ENCODE results near the gene MGP.

MGP gene

GRCh38 chr12:14860490-14860889 lies 25.2 kb downstream of the MGP start:
- no peak for TF ChIP-seq ZNF274 (IDR thresholded peaks at IDR 0.05; ENCODE audit: low read depth, low read length)
- no peak overlapping the region for H3K4me3 ChIP-seq (ENCODE audit: low read length)

GRCh38 chr12:14858513-14858912 lies 27.1 kb downstream of the MGP start:
- H3K4me3 ChIP-seq (ENCODE audit: low read length), result no peak overlapping the region
- TF ChIP-seq ZNF274 (IDR thresholded peaks at IDR 0.05; ENCODE audit: low read depth, low read length), result no peak

GRCh38 chr12:14854586-14855183 lies 31.0 kb downstream of the MGP start:
- no peak for TF ChIP-seq ZNF274 (IDR thresholded peaks at IDR 0.05; ENCODE audit: low read depth, low read length)
- H3K4me3 ChIP-seq (ENCODE audit: low read length), result no peak overlapping the region

GRCh38 chr12:14853961-14854360 lies 31.7 kb downstream of the MGP start:
- no peak overlapping the region for H3K4me3 ChIP-seq (ENCODE audit: low read length)
- no peak for TF ChIP-seq ZNF274 (IDR thresholded peaks at IDR 0.05; ENCODE audit: low read depth, low read length)

GRCh38 chr12:14852880-14853279 lies 32.8 kb downstream of the MGP start:
- no peak overlapping the region for H3K4me3 ChIP-seq (ENCODE audit: low read length)
- TF ChIP-seq ZNF274 (IDR thresholded peaks at IDR 0.05; ENCODE audit: low read depth, low read length), result no peak

- no peak for TF ChIP-seq ZNF274 (IDR thresholded peaks at IDR 0.05; ENCODE audit: low read depth, low read length)
Observed at GRCh38 chr12:14850929-14851663, 34.6 kb downstream of the MGP start.

GRCh38 chr12:14849661-14850060 lies 36.0 kb downstream of the MGP start:
- H3K4me3 ChIP-seq (ENCODE audit: low read length), result no peak overlapping the region
- TF ChIP-seq ZNF274 (IDR thresholded peaks at IDR 0.05; ENCODE audit: low read depth, low read length), result no peak

More at GRCh38 chr12:14850929-14851663, 34.6 kb downstream of the MGP start:
- H3K4me3 ChIP-seq (ENCODE audit: low read length), result no peak overlapping the region

- no peak overlapping the region for H3K4me3 ChIP-seq (ENCODE audit: low read length)
- no peak for TF ChIP-seq ZNF274 (IDR thresholded peaks at IDR 0.05; ENCODE audit: low read depth, low read length)
Observed at GRCh38 chr12:14846876-14847580, 38.6 kb downstream of the MGP start.

- TF ChIP-seq ZNF274 (IDR thresholded peaks at IDR 0.05; ENCODE audit: low read depth, low read length), result no peak
Observed at GRCh38 chr12:14846042-14846587, 39.5 kb downstream of the MGP start.

GRCh38 chr12:14845350-14845750 lies 40.3 kb downstream of the MGP start:
- H3K4me3 ChIP-seq (ENCODE audit: low read length), result no peak overlapping the region
- TF ChIP-seq ZNF274 (IDR thresholded peaks at IDR 0.05; ENCODE audit: low read depth, low read length), result no peak

More at GRCh38 chr12:14846042-14846587, 39.5 kb downstream of the MGP start:
- H3K4me3 ChIP-seq (ENCODE audit: low read length), result no peak overlapping the region

- H3K4me3 ChIP-seq (ENCODE audit: low read length), result no peak overlapping the region
- TF ChIP-seq ZNF274 (IDR thresholded peaks at IDR 0.05; ENCODE audit: low read depth, low read length), result no peak
Observed at GRCh38 chr12:14844401-14844800, 41.3 kb downstream of the MGP start.

GRCh38 chr12:14843425-14843887 lies 42.2 kb downstream of the MGP start, which contains the start of gene ART4:
TSS of gene ART4 (minus strand) at chr12:14843526. CDS start at chr12:14843113, 413 bp downstream.
- no peak for TF ChIP-seq ZNF274 (IDR thresholded peaks at IDR 0.05; ENCODE audit: low read depth, low read length)
- no peak within 1 kb of the TSS for H3K4me3 ChIP-seq (ENCODE audit: low read length)

GRCh38 chr12:14842315-14842714 lies 43.3 kb downstream of the MGP start:
- no peak overlapping the region for H3K4me3 ChIP-seq (ENCODE audit: low read length)
- no peak for TF ChIP-seq ZNF274 (IDR thresholded peaks at IDR 0.05; ENCODE audit: low read depth, low read length)

GRCh38 chr12:14841761-14842160 lies 43.9 kb downstream of the MGP start:
- H3K4me3 ChIP-seq (ENCODE audit: low read length), result no peak overlapping the region

More at GRCh38 chr12:14841761-14842160, 43.9 kb downstream of the MGP start:
- no peak for TF ChIP-seq ZNF274 (IDR thresholded peaks at IDR 0.05; ENCODE audit: low read depth, low read length)

All from GM08714 (cell line).